ENCODE results near the gene FAM53A. TPM values are rescaled to one million over a fixed set of nuclear protein-coding genes. Genes with fewer than 3 reads are reported as not detected.

FAM53A gene
- polyA plus RNA-seq, 2 of the 4 experiments (the other 2 are of a cell fraction): 0.87 to 1.2 TPM

DNA sequence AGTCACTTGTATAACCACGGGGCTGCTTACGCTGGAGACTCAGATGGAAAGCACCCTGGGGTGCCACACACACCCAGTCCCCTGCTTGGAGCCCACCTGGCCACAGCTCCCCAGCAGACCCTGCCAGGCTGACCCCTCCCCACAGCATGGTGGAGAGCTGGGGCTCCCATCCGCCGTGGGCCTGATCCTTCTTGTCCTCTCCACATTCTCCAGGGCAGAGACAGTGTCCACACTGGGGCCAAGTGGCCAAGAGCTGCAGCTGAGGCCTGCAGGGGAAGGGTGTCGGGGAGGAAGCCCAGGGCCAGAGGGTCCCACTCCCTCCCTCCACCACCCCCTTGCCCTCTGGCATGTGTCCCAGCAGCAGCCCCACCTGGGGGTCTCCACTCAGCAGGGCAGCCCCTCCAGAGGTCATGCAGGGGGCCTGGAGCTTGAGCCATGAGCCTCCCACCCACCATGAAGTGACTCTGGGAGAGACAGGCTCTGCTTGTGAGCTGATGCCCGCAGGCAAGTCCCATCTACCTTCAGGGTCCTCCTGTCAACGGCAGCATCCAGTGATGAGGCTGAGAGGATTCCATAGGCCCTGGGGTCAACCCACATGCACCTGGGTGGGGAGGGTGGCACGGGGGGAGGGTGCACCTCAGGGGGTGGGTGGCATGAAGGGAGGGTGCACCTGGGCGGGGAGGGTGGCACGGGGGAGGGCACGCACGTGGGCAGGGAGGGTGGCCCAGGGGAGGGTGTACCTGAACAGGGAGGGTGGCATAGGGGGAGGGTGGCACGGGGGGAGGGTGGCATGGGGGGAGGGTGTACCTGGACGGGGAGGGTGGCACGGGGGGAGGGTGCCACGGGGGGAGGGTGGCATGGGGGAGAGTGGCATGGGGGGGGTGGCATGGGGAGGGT is 56.4 kb downstream of the FAM53A start (continued):
- TF ChIP-seq MAFK (IDR thresholded peaks at IDR 0.05; ENCODE audit: partially characterized antibody): no peak
- TF ChIP-seq PHF8 (IDR thresholded peaks at IDR 0.05; ENCODE audit: borderline replicate concordance, low read depth): no peak
- TF ChIP-seq FOSB (CRISPR knock-in tag; IDR thresholded peaks at IDR 0.05): no peak
- TF ChIP-seq PBX3 (IDR thresholded peaks at IDR 0.05): no peak
- TF ChIP-seq JUN (IDR thresholded peaks at IDR 0.05): no peak
- no peak for TF ChIP-seq MAX (IDR thresholded peaks at IDR 0.05)
- TF ChIP-seq HOXA7 (CRISPR knock-in tag; IDR thresholded peaks at IDR 0.05): no peak
- no peak for TF ChIP-seq KDM1A (IDR thresholded peaks at IDR 0.05; ENCODE audit: low read depth)

DNA sequence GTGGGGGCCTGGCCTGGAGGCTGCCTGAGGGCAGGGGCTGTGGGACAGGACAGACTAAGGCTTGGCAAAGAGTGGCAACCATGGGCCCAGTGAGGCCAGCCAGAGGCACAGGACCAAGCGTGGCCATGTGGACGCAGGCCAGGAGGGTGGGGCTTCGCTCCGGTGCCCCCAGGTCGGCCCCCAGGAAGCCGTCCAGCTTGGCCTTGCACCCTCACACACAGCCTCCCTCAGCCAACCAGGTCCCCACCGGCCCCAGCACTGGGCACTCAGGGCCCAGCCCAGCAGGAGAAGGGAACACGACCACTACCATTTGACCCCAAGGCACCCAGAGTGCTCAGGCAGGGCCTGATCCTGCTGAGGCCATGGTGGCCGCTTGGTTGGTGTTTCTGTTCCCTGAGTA is 57.2 kb downstream of the FAM53A start:
- FAIRE-seq: no peak

DNA sequence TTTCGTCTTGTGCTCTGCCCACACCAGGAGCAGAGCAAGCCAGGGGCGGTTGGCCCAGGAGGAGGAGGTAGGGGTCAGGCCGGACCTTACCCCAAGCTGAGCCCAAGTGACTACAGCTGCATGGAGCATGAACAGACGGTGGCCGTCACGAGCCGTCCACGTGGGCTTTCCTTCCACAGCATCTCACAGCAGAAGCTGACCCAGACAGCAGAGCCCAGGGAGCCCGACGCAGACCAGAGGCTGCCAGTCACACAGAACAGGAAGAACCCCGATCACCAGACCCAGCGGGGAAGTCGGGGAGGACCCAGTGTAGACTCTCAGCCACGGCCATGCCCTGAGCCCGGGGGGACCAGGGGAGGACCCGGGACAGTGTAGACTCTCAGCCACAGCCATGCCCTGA is 58.0 kb downstream of the FAM53A start:
- DNase-seq (ENCODE audit: low read depth in 1 of 2, low spot score in 1 of 2): no peak
- no peak overlapping the region for H3K4me3 ChIP-seq
- WGBS (ENCODE audit: missing lambda C conversion rate): 85% methylated on average over 6 of the region's 16 CpGs
- H3K27ac ChIP-seq: no peak overlapping the region
- TF ChIP-seq ZSCAN20 (CRISPR knock-in tag; IDR thresholded peaks at IDR 0.05) (no peak), JUN (IDR thresholded peaks at IDR 0.05) (no peak), RARB (CRISPR knock-in tag; IDR thresholded peaks at IDR 0.05) (no peak), FOXS1 (CRISPR knock-in tag; IDR thresholded peaks at IDR 0.05) (no peak), HOXA7 (CRISPR knock-in tag; IDR thresholded peaks at IDR 0.05) (no peak), HMGXB4 (CRISPR knock-in tag; IDR thresholded peaks at IDR 0.05; ENCODE audit: borderline replicate concordance) (no peak), RAD21 (conservative IDR thresholded peaks at IDR 0.05 in 1 of 2, IDR thresholded peaks at IDR 0.05 in 1 of 2) (no peak), PHF8 (IDR thresholded peaks at IDR 0.05; ENCODE audit: borderline replicate concordance, low read depth) (no peak)
- TF ChIP-seq, protein P1, sequence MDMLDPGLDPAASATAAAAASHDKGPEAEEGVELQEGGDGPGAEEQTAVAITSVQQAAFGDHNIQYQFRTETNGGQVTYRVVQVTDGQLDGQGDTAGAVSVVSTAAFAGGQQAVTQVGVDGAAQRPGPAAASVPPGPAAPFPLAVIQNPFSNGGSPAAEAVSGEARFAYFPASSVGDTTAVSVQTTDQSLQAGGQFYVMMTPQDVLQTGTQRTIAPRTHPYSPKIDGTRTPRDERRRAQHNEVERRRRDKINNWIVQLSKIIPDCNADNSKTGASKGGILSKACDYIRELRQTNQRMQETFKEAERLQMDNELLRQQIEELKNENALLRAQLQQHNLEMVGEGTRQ (IDR thresholded peaks at IDR 0.05): no peak
- ChIA-PET POLR2A (no interaction called here), CTCF (no interaction called here)
- no peak for FAIRE-seq
- no peaks in the 10 kb centered on the region for H3K9me3 ChIP-seq
- ATAC-seq: no peak
- no peak overlapping the region for H3K4me2 ChIP-seq
- H3K4me1 ChIP-seq: no peaks in the 10 kb centered on the region

More for the DNA sequence above, 57.2 kb downstream of the FAM53A start:
- Histone ChIP-seq H3K4me3 (no peak overlapping the region), H3K4me1 (no peaks in the 10 kb centered on the region), H3K9me3 (no peaks in the 10 kb centered on the region), H3K4me2 (no peak overlapping the region), H3K27ac (no peak overlapping the region)
- DNase-seq (ENCODE audit: low read depth in 1 of 2, low spot score in 1 of 2): no peak
- ChIA-PET POLR2A (no interaction called here), CTCF (no interaction called here)
- no peak for ATAC-seq
- no CpG with 5 or more reads among the region's 9 CpGs for WGBS (ENCODE audit: missing lambda C conversion rate)
- TF ChIP-seq RNF2 (IDR thresholded peaks at IDR 0.05; ENCODE audit: borderline replicate concordance, low read depth) (no peak), PBX3 (IDR thresholded peaks at IDR 0.05) (no peak), SMC3 (IDR thresholded peaks at IDR 0.05) (no peak), FOXS1 (CRISPR knock-in tag; IDR thresholded peaks at IDR 0.05) (no peak), MYC (IDR thresholded peaks at IDR 0.05; ENCODE audit: borderline replicate concordance, low read length) (no peak), POLR2AphosphoS2 (conservative IDR thresholded peaks at IDR 0.05; ENCODE audit: low read length) (no peak), PHF8 (IDR thresholded peaks at IDR 0.05; ENCODE audit: borderline replicate concordance, low read depth) (no peak), NPAS2 (CRISPR knock-in tag; IDR thresholded peaks at IDR 0.05; ENCODE audit: borderline replicate concordance) (no peak)

Measured in A549 (cell line).